ENCODE measurements around the gene PPIL4. TPM values are rescaled to one million over a fixed set of nuclear protein-coding genes. Genes with fewer than 3 reads are reported as not detected.

PPIL4 gene
- total and polyA plus RNA-seq, 10 of the 15 experiments (the other 5 are each of a cell fraction or from before 2014, with no cell fraction given), result 8.0 to 28.4 (median 24.3) TPM

GRCh38 chr6:149567194-149567586 lies 21.3 kb upstream of the PPIL4 start:
- ChIA-PET CTCF (interaction anchor here (0.7 kb wide), 1 partner anchor 67 kb away, joined by 3 read pairs; no protein-coding TSS in a partner anchor), SMC1A (ENCODE audit: uncharacterized antibody, unreplicated experiment) (interaction anchor here (1.6 to 1.7 kb wide), 3 partner anchors 13 to 151 kb away, joined by 4 to 5 read pairs (median 4); partner anchors contain the start of gene LATS1), RAD21 (ENCODE audit: unreplicated experiment) (interaction anchor here (0.9 to 2.2 kb wide), 3 partner anchors 20 to 150 kb away, joined by 3 to 8 read pairs (median 3); no protein-coding TSS in a partner anchor), POLR2A (interaction anchor here (0.6 to 2.0 kb wide), 2 partner anchors 76 to 151 kb away, joined by 4 to 6 read pairs; no protein-coding TSS in a partner anchor)
- WGBS (ENCODE audit: insufficient coverage, insufficient replicate concordance, low lambda C conversion rate, missing lambda C conversion rate), result 1% methylated on average over 12 of the region's 12 CpGs
- H3K27ac ChIP-seq (ENCODE audit: control insufficient read depth, insufficient read depth), result peak overlapping the region; percentile 94
- ATAC-seq, result peak; percentile 26
- no peak for DNase-seq (ENCODE audit: low read depth, low spot score)
- H3K4me1 ChIP-seq (ENCODE audit: control insufficient read depth, insufficient read depth, low read length), result peaks cover 13% of the 10 kb centered on the region; the same call in 1 of the 2 replicates
- peak overlapping the region; percentile 77 for H3K4me2 ChIP-seq (ENCODE audit: control insufficient read depth, insufficient read depth)
- H3K27me3 ChIP-seq (replicated peaks in 1 of 2; ENCODE audit: control insufficient read depth in 2 of 2, insufficient read depth in 2 of 2, low read length in 1 of 2), result no peaks in the 10 kb centered on the region
- intact Hi-C loops (cut with micrococcal nuclease; ENCODE audit: unreplicated experiment) (loop anchor here (2.0 to 5.0 kb wide), 4 partner anchors 82 to 180 kb away; partner anchors contain the start of genes KATNA1, LATS1, NUP43 and PCMT1), in situ Hi-C loops (cut with MboI) (no loop called here)
- FAIRE-seq, result no peak
- peak overlapping the region; percentile 97 for H3K4me3 ChIP-seq
- no peaks in the 10 kb centered on the region for H4K20me1 ChIP-seq (ENCODE audit: control insufficient read depth, insufficient read depth)
- peaks cover 50% of the 10 kb centered on the region for H3K79me2 ChIP-seq (ENCODE audit: control insufficient read depth, insufficient read depth, low read length)
- peak overlapping the region; percentile 86 for H2AFZ ChIP-seq (ENCODE audit: control insufficient read depth, low read depth, low read length)
- H3K9ac ChIP-seq (ENCODE audit: control insufficient read depth, insufficient read depth, low read length), result peak overlapping the region; percentile 96
- no peaks in the 10 kb centered on the region for H3K9me3 ChIP-seq (replicated peaks; ENCODE audit: control insufficient read depth, insufficient read depth, low read length)
- H3K36me3 ChIP-seq (ENCODE audit: control insufficient read depth in 2 of 2, insufficient read depth in 2 of 2, low read length in 1 of 2), result no peaks in the 10 kb centered on the region
- BruUV-seq (replicated peaks), result no TSS peak
- TF ChIP-seq, protein P1, sequence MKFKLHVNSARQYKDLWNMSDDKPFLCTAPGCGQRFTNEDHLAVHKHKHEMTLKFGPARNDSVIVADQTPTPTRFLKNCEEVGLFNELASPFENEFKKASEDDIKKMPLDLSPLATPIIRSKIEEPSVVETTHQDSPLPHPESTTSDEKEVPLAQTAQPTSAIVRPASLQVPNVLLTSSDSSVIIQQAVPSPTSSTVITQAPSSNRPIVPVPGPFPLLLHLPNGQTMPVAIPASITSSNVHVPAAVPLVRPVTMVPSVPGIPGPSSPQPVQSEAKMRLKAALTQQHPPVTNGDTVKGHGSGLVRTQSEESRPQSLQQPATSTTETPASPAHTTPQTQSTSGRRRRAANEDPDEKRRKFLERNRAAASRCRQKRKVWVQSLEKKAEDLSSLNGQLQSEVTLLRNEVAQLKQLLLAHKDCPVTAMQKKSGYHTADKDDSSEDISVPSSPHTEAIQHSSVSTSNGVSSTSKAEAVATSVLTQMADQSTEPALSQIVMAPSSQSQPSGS (IDR thresholded peaks at IDR 0.05; ENCODE audit: low read length), result peak; percentile 43; the same call in 1 of the 2 replicates
- TF ChIP-seq, protein P2, sequence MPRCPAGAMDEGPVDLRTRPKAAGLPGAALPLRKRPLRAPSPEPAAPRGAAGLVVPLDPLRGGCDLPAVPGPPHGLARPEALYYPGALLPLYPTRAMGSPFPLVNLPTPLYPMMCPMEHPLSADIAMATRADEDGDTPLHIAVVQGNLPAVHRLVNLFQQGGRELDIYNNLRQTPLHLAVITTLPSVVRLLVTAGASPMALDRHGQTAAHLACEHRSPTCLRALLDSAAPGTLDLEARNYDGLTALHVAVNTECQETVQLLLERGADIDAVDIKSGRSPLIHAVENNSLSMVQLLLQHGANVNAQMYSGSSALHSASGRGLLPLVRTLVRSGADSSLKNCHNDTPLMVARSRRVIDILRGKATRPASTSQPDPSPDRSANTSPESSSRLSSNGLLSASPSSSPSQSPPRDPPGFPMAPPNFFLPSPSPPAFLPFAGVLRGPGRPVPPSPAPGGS (IDR thresholded peaks at IDR 0.05; ENCODE audit: borderline replicate concordance, insufficient read depth, low read depth, low read length, poor library complexity, severe bottlenecking), result no peak
- TF ChIP-seq MEF2B (IDR thresholded peaks at IDR 0.05; ENCODE audit: partially characterized antibody, poor library complexity, severe bottlenecking) (peak; percentile 64), MEF2A (IDR thresholded peaks at IDR 0.05; ENCODE audit: insufficient read depth, low read depth, low read length) (0 out of 2 replicates have a peak, but pooled peaks have one; percentile 53)
